ENCODE data around the gene CHST15. TPM values are rescaled to one million over a fixed set of nuclear protein-coding genes. Genes with fewer than 3 reads are reported as not detected.
A peak's percentile ranks its signal among the peaks of the same experiment; 100 is the strongest.
"Not testable (repeated sequence)": the region's sequence is repeated elsewhere in the genome, so short reads cannot be mapped to it uniquely, and the experiment has no call there.

The CHST15 gene
- total RNA-seq, 1 experiment from 2014 or later: 0.13 TPM

- Histone ChIP-seq H3K4me1 (replicated peaks) (peaks cover 2% of the 10 kb centered on the region; the same call in 1 of the 2 replicates), H3K27ac (no peak overlapping the region), H3K36me3 (no peaks in the 10 kb centered on the region), H3K9me3 (replicated peaks) (no peaks in the 10 kb centered on the region), H3K4me3 (no peak overlapping the region), H3K27me3 (replicated peaks) (no peaks in the 10 kb centered on the region)
- no peak for DNase-seq (ENCODE audit: low read depth in 1 of 2, low spot score in 2 of 2)
Measured at GRCh38 chr10:124117833-124118232, 24.4 kb upstream of the CHST15 start.

GRCh38 chr10:124117511-124117785 lies 24.1 kb upstream of the CHST15 start:
- no peak for DNase-seq (ENCODE audit: low read depth in 1 of 2, low spot score in 2 of 2)
- H3K36me3 ChIP-seq: no peaks in the 10 kb centered on the region

DNA sequence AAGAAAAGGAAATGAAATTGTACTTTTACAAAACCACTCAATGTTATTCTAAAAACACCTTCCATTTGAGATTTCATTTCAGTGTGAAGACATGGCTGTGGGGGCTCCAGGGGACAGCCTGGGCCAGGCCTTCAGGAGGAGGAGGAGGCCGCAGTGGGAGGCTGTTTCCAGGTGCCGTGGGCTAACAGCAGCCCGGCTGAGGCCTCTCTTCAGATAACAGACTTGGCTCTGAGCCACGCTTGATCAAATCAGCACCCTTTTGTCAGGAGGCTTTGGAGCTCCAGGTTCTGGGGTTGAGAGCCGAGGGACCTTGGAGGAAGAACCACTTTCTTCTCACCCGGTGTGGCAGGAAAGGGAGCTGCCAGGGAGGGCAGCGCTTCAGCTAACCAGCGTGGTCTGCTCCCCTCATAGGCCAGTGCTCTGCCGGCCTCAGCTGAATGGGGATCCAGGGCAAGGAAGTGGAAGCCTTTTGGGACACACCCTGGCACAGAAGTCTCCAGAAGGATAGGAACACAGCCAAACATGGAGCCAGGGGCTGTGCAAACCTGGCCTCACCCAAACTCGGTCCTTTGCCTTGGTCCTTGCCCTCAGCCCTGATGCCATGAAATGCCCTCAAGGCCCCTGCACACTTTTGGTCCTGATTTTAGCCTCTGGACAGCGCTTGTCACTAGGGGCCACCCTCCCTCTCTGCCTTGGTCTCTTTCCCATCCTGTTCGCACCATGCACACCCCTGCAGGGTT lies 23.5 kb upstream of the CHST15 start:
- Histone ChIP-seq H3K4me1 (replicated peaks) (no peaks in the 10 kb centered on the region), H3K36me3 (no peaks in the 10 kb centered on the region), H3K27ac (no peak overlapping the region), H3K27me3 (replicated peaks) (no peaks in the 10 kb centered on the region), H3K4me3 (no peak overlapping the region), H3K9me3 (replicated peaks) (no peaks in the 10 kb centered on the region)
- no peak for DNase-seq (ENCODE audit: low read depth in 1 of 2, low spot score in 2 of 2)

More at GRCh38 chr10:124117511-124117785, 24.1 kb upstream of the CHST15 start:
- H3K4me1 ChIP-seq (replicated peaks): no peaks in the 10 kb centered on the region
- no peak overlapping the region for H3K27ac ChIP-seq
- no peaks in the 10 kb centered on the region for H3K9me3 ChIP-seq (replicated peaks)
- H3K27me3 ChIP-seq (replicated peaks): no peaks in the 10 kb centered on the region
- no peak overlapping the region for H3K4me3 ChIP-seq

DNA sequence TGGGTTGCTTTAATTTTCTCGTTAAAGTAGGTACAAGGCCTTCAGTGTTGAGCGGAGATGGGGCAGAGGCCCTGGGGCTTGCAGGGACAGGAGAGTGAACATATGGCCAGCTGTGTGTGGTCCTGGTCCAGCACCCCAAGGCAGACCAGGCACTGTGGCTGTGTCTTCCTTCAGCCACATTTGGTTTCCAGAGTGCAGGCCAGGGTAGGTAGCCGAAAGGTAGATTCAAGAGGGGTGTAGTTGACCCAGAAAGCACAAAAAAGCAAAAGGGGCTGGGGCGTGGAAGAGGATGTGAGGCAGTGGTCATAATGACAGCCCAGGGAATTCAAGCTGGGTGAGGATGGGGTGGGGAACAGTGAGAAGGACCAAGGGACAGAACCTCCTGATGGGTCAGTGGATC lies 21.3 kb upstream of the CHST15 start:
- Histone ChIP-seq H3K4me1 (replicated peaks) (no peaks in the 10 kb centered on the region), H3K9me3 (replicated peaks) (no peaks in the 10 kb centered on the region), H3K27ac (no peak overlapping the region), H3K27me3 (replicated peaks) (no peaks in the 10 kb centered on the region), H3K36me3 (no peaks in the 10 kb centered on the region), H3K4me3 (no peak overlapping the region)
- no peak for DNase-seq (ENCODE audit: low read depth in 1 of 2, low spot score in 2 of 2)

- H3K9me3 ChIP-seq (replicated peaks): no peaks in the 10 kb centered on the region
- no peak overlapping the region for H3K27ac ChIP-seq
- DNase-seq (ENCODE audit: low read depth in 1 of 2, low spot score in 2 of 2): no peak
- H3K4me3 ChIP-seq: no peak overlapping the region
- H3K27me3 ChIP-seq (replicated peaks): no peaks in the 10 kb centered on the region
- no peaks in the 10 kb centered on the region for H3K36me3 ChIP-seq
- H3K4me1 ChIP-seq (replicated peaks): no peaks in the 10 kb centered on the region
Measured at GRCh38 chr10:124112891-124113580, 19.6 kb upstream of the CHST15 start.

DNA sequence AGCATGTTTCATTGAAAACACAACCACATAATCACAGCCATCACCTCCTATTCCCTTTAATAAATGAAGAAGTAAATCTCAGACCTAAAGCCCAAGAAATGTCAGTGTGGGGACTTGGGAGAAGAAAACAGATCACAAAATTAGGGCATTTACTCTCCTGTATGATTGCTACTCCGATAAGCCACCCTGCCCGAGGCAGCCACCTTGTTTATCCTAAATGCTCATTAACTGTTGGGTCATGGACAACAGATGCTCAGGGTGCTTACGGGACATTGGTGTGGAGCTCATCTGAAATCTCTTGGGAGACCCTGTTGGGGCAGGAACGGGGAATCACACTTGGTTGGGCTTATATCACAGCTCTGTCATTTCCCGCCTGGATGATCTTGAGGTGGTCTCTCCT lies 17.5 kb upstream of the CHST15 start:
- no peak overlapping the region for H3K27ac ChIP-seq
- no peaks in the 10 kb centered on the region for H3K36me3 ChIP-seq
- DNase-seq (ENCODE audit: low read depth in 1 of 2, low spot score in 2 of 2): no peak
- H3K9me3 ChIP-seq (replicated peaks): no peaks in the 10 kb centered on the region
- H3K4me3 ChIP-seq: no peak overlapping the region
- no peaks in the 10 kb centered on the region for H3K27me3 ChIP-seq (replicated peaks)
- peaks cover 11% of the 10 kb centered on the region for H3K4me1 ChIP-seq (replicated peaks)

GRCh38 chr10:124109261-124109660 lies 15.9 kb upstream of the CHST15 start:
- peaks cover 19% of the 10 kb centered on the region for H3K4me1 ChIP-seq (replicated peaks)
- no peak overlapping the region for H3K27ac ChIP-seq
- no peak overlapping the region for H3K4me3 ChIP-seq
- no peaks in the 10 kb centered on the region for H3K36me3 ChIP-seq
- H3K27me3 ChIP-seq (replicated peaks): no peaks in the 10 kb centered on the region
- no peak for DNase-seq (ENCODE audit: low read depth in 1 of 2, low spot score in 2 of 2)
- no peaks in the 10 kb centered on the region for H3K9me3 ChIP-seq (replicated peaks)

DNA sequence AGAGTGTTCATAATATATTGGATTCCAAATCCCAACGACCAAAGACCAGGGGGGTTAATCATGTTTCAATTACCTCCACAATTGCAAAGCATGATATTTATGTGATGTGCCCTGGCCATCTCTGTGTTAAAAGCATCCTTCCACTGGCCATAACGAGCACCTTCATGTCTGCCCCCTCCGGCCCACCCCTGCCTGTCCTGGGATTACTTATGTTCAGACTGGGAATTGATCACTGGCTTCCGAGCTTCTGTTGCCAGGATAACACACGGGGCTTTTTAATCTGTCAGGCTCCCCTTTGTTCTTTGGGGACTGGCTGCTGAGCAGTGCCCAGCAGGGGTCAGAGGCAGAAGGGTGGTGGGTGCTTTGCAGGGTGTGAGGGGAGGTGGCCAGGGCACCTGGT lies 13.7 kb upstream of the CHST15 start:
- H3K4me1 ChIP-seq (replicated peaks): peaks cover 19% of the 10 kb centered on the region
- no peaks in the 10 kb centered on the region for H3K27me3 ChIP-seq (replicated peaks)
- no peaks in the 10 kb centered on the region for H3K9me3 ChIP-seq (replicated peaks)
- no peak overlapping the region for H3K4me3 ChIP-seq
- H3K27ac ChIP-seq: no peak overlapping the region
- no peaks in the 10 kb centered on the region for H3K36me3 ChIP-seq
- DNase-seq (ENCODE audit: low read depth in 1 of 2, low spot score in 2 of 2): no peak

GRCh38 chr10:124106241-124106879 lies 13.0 kb upstream of the CHST15 start:
- no peaks in the 10 kb centered on the region for H3K36me3 ChIP-seq
- H3K9me3 ChIP-seq (replicated peaks): no peaks in the 10 kb centered on the region
- DNase-seq (ENCODE audit: low read depth in 1 of 2, low spot score in 2 of 2): peak; percentile 61 to 65
- peaks cover 19% of the 10 kb centered on the region for H3K4me1 ChIP-seq (replicated peaks)
- no peak overlapping the region for H3K4me3 ChIP-seq
- no peaks in the 10 kb centered on the region for H3K27me3 ChIP-seq (replicated peaks)
- H3K27ac ChIP-seq: no peak overlapping the region

DNA sequence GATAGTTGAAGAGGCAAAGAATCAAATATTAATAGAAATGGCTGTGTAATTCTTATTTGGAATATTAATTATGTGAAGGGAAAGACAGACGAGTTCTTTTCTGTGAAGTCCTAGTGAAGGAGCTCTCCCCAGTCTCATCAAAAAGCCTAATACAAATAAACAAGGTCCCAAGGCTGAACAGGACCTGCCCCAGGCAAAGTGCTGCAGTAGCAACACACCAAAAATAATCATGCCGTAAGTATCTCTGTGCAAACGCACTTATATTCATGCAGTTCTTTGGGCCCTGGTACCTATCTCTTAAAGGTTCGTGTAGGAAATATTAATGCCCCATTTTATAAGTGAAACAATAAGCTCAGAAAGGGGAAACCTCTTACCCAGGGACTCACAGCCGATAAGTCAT lies 12.2 kb upstream of the CHST15 start:
- no peak overlapping the region for H3K4me3 ChIP-seq

DNA sequence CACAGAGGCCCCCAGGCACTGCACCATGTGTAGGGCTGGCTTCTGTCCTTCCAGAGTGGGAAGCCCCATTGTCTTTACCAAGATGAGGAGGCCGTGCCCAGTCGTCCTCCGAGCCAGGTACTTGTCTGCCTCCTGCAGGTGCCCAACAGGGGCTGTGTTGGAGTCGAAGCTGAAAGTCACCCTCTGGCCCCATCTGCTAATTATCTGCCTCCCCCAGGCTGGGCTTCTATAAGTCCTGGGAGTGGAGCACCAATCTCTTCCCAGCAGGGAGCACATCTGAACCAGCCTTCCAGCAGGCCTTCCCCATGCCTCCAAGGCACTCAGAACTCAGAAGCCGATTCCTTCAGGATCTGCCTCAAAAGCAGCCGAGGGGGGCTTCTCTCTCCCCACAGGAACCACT lies 11.6 kb upstream of the CHST15 start:
- H3K36me3 ChIP-seq: no peaks in the 10 kb centered on the region
- no peak for DNase-seq (ENCODE audit: low read depth in 1 of 2, low spot score in 2 of 2)
- no peaks in the 10 kb centered on the region for H3K9me3 ChIP-seq (replicated peaks)
- H3K27ac ChIP-seq: no peak overlapping the region
- H3K4me3 ChIP-seq: no peak overlapping the region
- H3K27me3 ChIP-seq (replicated peaks): no peaks in the 10 kb centered on the region
- peaks cover 19% of the 10 kb centered on the region for H3K4me1 ChIP-seq (replicated peaks)

More for the DNA sequence above, 12.2 kb upstream of the CHST15 start:
- Histone ChIP-seq H3K4me1 (replicated peaks) (peaks cover 19% of the 10 kb centered on the region), H3K36me3 (no peaks in the 10 kb centered on the region), H3K9me3 (replicated peaks) (no peaks in the 10 kb centered on the region), H3K27me3 (replicated peaks) (no peaks in the 10 kb centered on the region), H3K27ac (no peak overlapping the region)
- DNase-seq (ENCODE audit: low read depth in 1 of 2, low spot score in 2 of 2): peak in 1 of 2 experiments; percentile 39

GRCh38 chr10:124104011-124104627 lies 10.7 kb upstream of the CHST15 start:
- Histone ChIP-seq H3K9me3 (replicated peaks) (no peaks in the 10 kb centered on the region), H3K27me3 (replicated peaks) (no peaks in the 10 kb centered on the region), H3K36me3 (no peaks in the 10 kb centered on the region), H3K4me3 (no peak overlapping the region), H3K4me1 (replicated peaks) (peaks cover 19% of the 10 kb centered on the region), H3K27ac (no peak overlapping the region)
- no peak for DNase-seq (ENCODE audit: low read depth in 1 of 2, low spot score in 2 of 2)

DNA sequence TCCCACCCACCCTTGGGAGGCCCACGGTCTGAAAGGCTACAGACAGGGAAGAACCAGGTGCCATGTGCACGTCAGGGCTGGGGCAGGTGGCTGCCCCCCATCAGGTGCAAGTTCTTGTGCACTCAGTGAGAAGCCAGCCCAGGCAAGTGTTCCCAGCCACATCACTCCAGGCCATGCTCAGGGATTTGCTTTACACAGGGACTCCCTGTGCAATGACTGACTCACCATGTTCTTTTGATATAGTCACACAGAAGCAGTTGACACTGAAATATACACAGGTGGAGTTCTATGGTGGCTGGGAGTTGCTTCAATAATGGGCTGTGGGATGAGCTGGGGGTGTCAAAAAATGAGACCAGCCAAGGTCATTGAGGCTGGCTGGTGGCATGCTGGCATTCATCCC lies 8.0 kb upstream of the CHST15 start:
- Histone ChIP-seq H3K9me3 (replicated peaks) (peaks cover 3% of the 10 kb centered on the region; the same call in 1 of the 2 replicates), H3K36me3 (no peaks in the 10 kb centered on the region)
- DNase-seq (ENCODE audit: low read depth in 1 of 2, low spot score in 2 of 2): no peak

DNA sequence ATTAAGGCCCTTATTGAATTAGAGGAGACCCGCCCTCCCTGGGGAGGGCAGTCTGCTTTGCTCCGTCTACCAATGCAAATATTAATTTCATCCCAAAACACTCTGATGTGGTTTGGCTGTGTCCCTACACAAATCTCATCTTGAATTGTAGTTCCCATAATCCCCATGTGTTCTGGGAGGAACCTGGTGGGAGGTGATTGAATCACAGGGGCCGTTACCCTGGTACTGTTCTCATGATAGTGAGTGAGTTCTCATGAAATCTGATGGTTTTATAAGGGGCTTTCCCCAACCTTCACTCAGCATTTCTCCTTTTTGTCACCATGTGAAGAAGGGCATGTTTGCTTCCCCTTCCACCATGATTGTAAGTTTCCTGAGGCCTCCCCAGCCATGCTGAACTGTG lies 7.3 kb upstream of the CHST15 start:
- H3K4me3 ChIP-seq: not testable (repeated sequence)

More for the DNA sequence above, 8.0 kb upstream of the CHST15 start:
- no peak overlapping the region for H3K4me3 ChIP-seq
- peaks cover 13% of the 10 kb centered on the region for H3K4me1 ChIP-seq (replicated peaks)
- H3K27ac ChIP-seq: no peak overlapping the region
- 0 out of 2 replicates have a peak, but pooled peaks cover 5% of the 10 kb centered on the region for H3K27me3 ChIP-seq (replicated peaks)

More for the DNA sequence above, 7.3 kb upstream of the CHST15 start:
- not testable (repeated sequence) for H3K4me1 ChIP-seq (replicated peaks); H3K27ac ChIP-seq; H3K9me3 ChIP-seq (replicated peaks); DNase-seq (ENCODE audit: low read depth in 1 of 2, low spot score in 2 of 2); H3K36me3 ChIP-seq; H3K27me3 ChIP-seq (replicated peaks)

Data from SJSA1 (cell line).